Mesenchymal stem cell (in vitro differentiated cells and primary cell): ENCODE data around the gene TUT1.
A peak's percentile ranks its signal among the peaks of the same experiment; 100 is the strongest.

Source experiments
- DNase-seq: peaks from one replicate; pipeline ENCODE4 v3.0.0-alpha.2; 2013
- H2AFZ ChIP-seq: one replicate; pipeline ENCODE4 v1.6.1; 2013; ENCODE audit warnings: low read depth, mild to moderate bottlenecking, control low read depth, inconsistent platforms, low read length, moderate library complexity
- H2AK5ac ChIP-seq: 2 replicates; pipeline ENCODE4 v1.6.1; 2013; ENCODE audit warnings: low read length, moderate library complexity, mild to moderate bottlenecking, inconsistent platforms; ENCODE audit not compliant: severe bottlenecking
- H2BK120ac ChIP-seq: one replicate; pipeline ENCODE4 v1.6.1; 2013; ENCODE audit warnings: low read depth, mild to moderate bottlenecking, inconsistent platforms, low read length, moderate library complexity
- H2BK12ac ChIP-seq, 2 experiments: one replicate each; pipeline ENCODE4 v1.6.1; 2013; ENCODE audit warnings: inconsistent platforms in 2 of 2, low read length in 2 of 2, mild to moderate bottlenecking in 2 of 2, moderate library complexity in 2 of 2, control low read depth in 1 of 2
- H2BK15ac ChIP-seq: one replicate; pipeline ENCODE4 v1.6.1; 2013; ENCODE audit warnings: mild to moderate bottlenecking, low read depth, inconsistent platforms; ENCODE audit not compliant: poor library complexity, severe bottlenecking
- H2BK5ac ChIP-seq: 2 replicates; pipeline ENCODE4 v1.6.1; 2013; ENCODE audit warnings: low read depth, mild to moderate bottlenecking, low read length, control low read depth, inconsistent platforms; ENCODE audit not compliant: poor library complexity, severe bottlenecking
- H3K14ac ChIP-seq, 2 experiments: one replicate each; pipeline ENCODE4 v1.6.1; 2013; ENCODE audit warnings: inconsistent platforms in 2 of 2, low read length in 2 of 2, control low read depth in 1 of 2, mild to moderate bottlenecking in 1 of 2, moderate library complexity in 1 of 2
- H3K18ac ChIP-seq, 2 experiments: one replicate each; pipeline ENCODE4 v1.6.1; 2013; ENCODE audit warnings: inconsistent platforms in 2 of 2, low read length in 2 of 2, control low read depth in 1 of 2, low read depth in 1 of 2, mild to moderate bottlenecking in 1 of 2
- H3K23ac ChIP-seq, 2 experiments: one replicate each; pipeline ENCODE4 v1.6.1; 2013; ENCODE audit warnings: inconsistent platforms in 2 of 2, low read length in 2 of 2, mild to moderate bottlenecking in 2 of 2, moderate library complexity in 2 of 2, control low read depth in 1 of 2
- H3K27ac ChIP-seq: 2 replicates; pipeline ENCODE4 v1.5.1; 2013; ENCODE audit warnings: mild to moderate bottlenecking, moderate library complexity, low read length, control low read depth, inconsistent platforms; ENCODE audit not compliant: poor library complexity, severe bottlenecking
- H3K27me3 ChIP-seq, 2 experiments: 2 replicates each; pipeline versions ENCODE4 v1.6.1 to v1.7.0; 2013; ENCODE audit warnings: low read length in 2 of 2, mild to moderate bottlenecking in 2 of 2, moderate library complexity in 2 of 2, control low read depth in 1 of 2, inconsistent platforms in 1 of 2; ENCODE audit not compliant: control insufficient read depth in 1 of 2, insufficient read depth in 1 of 2
- H3K36me3 ChIP-seq, 2 experiments: 2 replicates each; pipeline versions ENCODE4 v1.6.1 to v1.7.0; 2013; ENCODE audit warnings: low read length in 2 of 2, control low read depth in 1 of 2, inconsistent platforms in 1 of 2, low read depth in 1 of 2, mild to moderate bottlenecking in 1 of 2; ENCODE audit not compliant: insufficient read depth in 2 of 2, control insufficient read depth in 1 of 2
- H3K4ac ChIP-seq, 2 experiments: one replicate each; pipeline ENCODE4 v1.6.1; 2013; ENCODE audit warnings: inconsistent platforms in 2 of 2, low read length in 2 of 2, mild to moderate bottlenecking in 2 of 2, moderate library complexity in 2 of 2, control low read depth in 1 of 2, low read depth in 1 of 2
- H3K4me1 ChIP-seq: 2 replicates; pipeline ENCODE4 v1.6.1; 2013; ENCODE audit warnings: low read depth, low read length, control low read depth; ENCODE audit not compliant: control insufficient read depth, insufficient read depth
- H3K4me2 ChIP-seq: 2 replicates; pipeline ENCODE4 v1.6.1; 2013; ENCODE audit warnings: low read length, mild to moderate bottlenecking, inconsistent platforms; ENCODE audit not compliant: poor library complexity, severe bottlenecking
- H3K4me3 ChIP-seq, 2 experiments: 2 replicates each; pipeline versions ENCODE4 v1.5.1 to v1.7.0; 2013; ENCODE audit warnings: low read length in 2 of 2, mild to moderate bottlenecking in 2 of 2, control low read depth in 1 of 2, low read depth in 1 of 2; ENCODE audit not compliant: insufficient read depth in 1 of 2
- H3K79me1 ChIP-seq: replicated peaks from 2 replicates; pipeline ENCODE4 v1.6.1; 2013; ENCODE audit warnings: mild to moderate bottlenecking, control low read depth, low read length, inconsistent platforms; ENCODE audit not compliant: poor library complexity, severe bottlenecking
- H3K9ac ChIP-seq: 2 replicates; pipeline ENCODE4 v1.7.0; 2013; ENCODE audit warnings: mild to moderate bottlenecking, low read length, moderate library complexity
- H3K9me3 ChIP-seq: 2 replicates; pipeline ENCODE4 v1.7.0; 2013; ENCODE audit warnings: mild to moderate bottlenecking, low read length; ENCODE audit not compliant: control insufficient read depth
- H4K8ac ChIP-seq: one replicate; pipeline ENCODE4 v1.6.1; 2013; ENCODE audit warnings: inconsistent platforms, mild to moderate bottlenecking, low read length, moderate library complexity
- H4K91ac ChIP-seq: one replicate; pipeline ENCODE4 v1.6.1; 2013; ENCODE audit warnings: mild to moderate bottlenecking, low read length, inconsistent platforms
- WGBS: methylation state at CpG from one replicate; pipeline ENCODE4 v1.1.7; 2013; ENCODE audit warnings: mixed read lengths; 5-methylcytosine and 5-hydroxymethylcytosine counted together

Gene TUT1

GRCh38 chr11:62544581-62545436, 46.5 kb downstream of the TUT1 start:
- Histone ChIP-seq H2AK5ac (peak overlapping the region; percentile 53), H4K8ac (peak overlapping the region; percentile 10), H2BK12ac (peak overlapping the region in 1 of 2 experiments; percentile 54), H3K4ac (peak overlapping the region; percentile 27 to 91), H3K4me3 (peak overlapping the region; percentile 96 to 98), H3K23ac (peak overlapping the region in 1 of 2 experiments; percentile 80), H2AFZ (no peak overlapping the region), H3K79me1 (peaks cover 6% of the 10 kb centered on the region), H3K9ac (peak overlapping the region; percentile 98), H3K27ac (peak overlapping the region; percentile 84), H3K4me2 (peak overlapping the region; percentile 64), H2BK15ac (no peak overlapping the region), H3K18ac (peak overlapping the region; percentile 94 to 95), H3K27me3 (no peaks in the 10 kb centered on the region), H3K4me1 (peaks cover 39% of the 10 kb centered on the region), H3K36me3 (peaks cover 11 to 41% of the 10 kb centered on the region in 2 experiments), H2BK5ac (peak overlapping the region; percentile 50), H3K14ac (peak overlapping the region in 1 of 2 experiments; percentile 98), H3K9me3 (no peaks in the 10 kb centered on the region), H2BK120ac (no peak overlapping the region), H4K91ac (peak overlapping the region; percentile 94)
- peak; percentile 40 for DNase-seq
- under 1% methylated on average over 32 of the region's 32 CpGs for WGBS

- peak overlapping the region; percentile 50 for H2BK5ac ChIP-seq
- H4K91ac ChIP-seq: peak overlapping the region; percentile 77
- H3K4me2 ChIP-seq: peak overlapping the region; percentile 64
- peak overlapping the region in 1 of 2 experiments; percentile 39 for H2BK12ac ChIP-seq
- peak overlapping the region; percentile 53 for H2AK5ac ChIP-seq
- peak overlapping the region; percentile 12 for H2BK120ac ChIP-seq
- no peak overlapping the region for H2AFZ ChIP-seq
- H3K23ac ChIP-seq: peak overlapping the region in 1 of 2 experiments; percentile 80
- peaks cover 12 to 41% of the 10 kb centered on the region in 2 experiments for H3K36me3 ChIP-seq
- no peaks in the 10 kb centered on the region for H3K27me3 ChIP-seq
- H3K4ac ChIP-seq: peak overlapping the region; percentile 71 to 91
- DNase-seq: peak; percentile 23
- peak overlapping the region; percentile 96 to 98 for H3K4me3 ChIP-seq
- H3K9ac ChIP-seq: peak overlapping the region; percentile 98
- H4K8ac ChIP-seq: no peak overlapping the region
- peak overlapping the region; percentile 94 to 95 for H3K18ac ChIP-seq
- peaks cover 42% of the 10 kb centered on the region for H3K4me1 ChIP-seq
- H3K79me1 ChIP-seq: no peaks in the 10 kb centered on the region
- no peaks in the 10 kb centered on the region for H3K9me3 ChIP-seq
- peak overlapping the region; percentile 68 for H2BK15ac ChIP-seq
- 22% methylated on average over 20 of the region's 22 CpGs for WGBS
- H3K14ac ChIP-seq: peak overlapping the region in 1 of 2 experiments; percentile 98
- H3K27ac ChIP-seq: peak overlapping the region; percentile 84
Observed at GRCh38 chr11:62543680-62544444, 47.5 kb downstream of the TUT1 start.

GRCh38 chr11:62542750-62543567, 48.4 kb downstream of the TUT1 start:
- DNase-seq: peak; percentile 77
- peaks cover 44% of the 10 kb centered on the region for H3K4me1 ChIP-seq
- no peak overlapping the region for H2AFZ ChIP-seq
- peak overlapping the region in 1 of 2 experiments; percentile 74 for H3K23ac ChIP-seq
- H2BK15ac ChIP-seq: peak overlapping the region; percentile 4
- H3K79me1 ChIP-seq: no peaks in the 10 kb centered on the region
- H3K4me3 ChIP-seq: peak overlapping the region; percentile 96 to 98
- no peaks in the 10 kb centered on the region for H3K27me3 ChIP-seq
- peak overlapping the region; percentile 31 to 59 for H3K18ac ChIP-seq
- H4K91ac ChIP-seq: peak overlapping the region; percentile 19
- H3K9me3 ChIP-seq: no peaks in the 10 kb centered on the region
- H3K4me2 ChIP-seq: peak overlapping the region; percentile 64
- H3K14ac ChIP-seq: peak overlapping the region in 1 of 2 experiments; percentile 46
- H2AK5ac ChIP-seq: peak overlapping the region; percentile 8
- H3K9ac ChIP-seq: peak overlapping the region; percentile 98
- 8% methylated on average over 27 of the region's 30 CpGs for WGBS
- H2BK5ac ChIP-seq: peak overlapping the region; percentile 26
- H2BK120ac ChIP-seq: no peak overlapping the region
- H2BK12ac ChIP-seq: peak overlapping the region in 1 of 2 experiments; percentile 37
- peak overlapping the region; percentile 26 to 44 for H3K4ac ChIP-seq
- H4K8ac ChIP-seq: peak overlapping the region; percentile 45
- peak overlapping the region; percentile 84 for H3K27ac ChIP-seq
- H3K36me3 ChIP-seq: peaks cover 20 to 46% of the 10 kb centered on the region in 2 experiments
